GM23338 (cell line): Measurements from ENCODE around the gene GPR6. TPM values are rescaled to one million over a fixed set of nuclear protein-coding genes. Genes with fewer than 3 reads are reported as not detected.

ENCODE experiments used
- ATAC-seq: fragments of 200-7000 bp; cut with Tn5 transposase; 3 replicates; pipeline ENCODE4 v1.9.1; 2020
- DNase-seq: peaks from one replicate; pipeline ENCODE4 v3.0.0-alpha.2; 2015; ENCODE audit warnings: low spot score
- H2AFZ ChIP-seq: fragments of 200-600 bp; sonication (generic); 2 replicates; pipeline ENCODE4 v1.8.0; 2016; ENCODE audit warnings: antibody characterized with exemption, mild to moderate bottlenecking, moderate library complexity
- H3F3A ChIP-seq: fragments of 200-600 bp; sonication (generic); replicated peaks from 2 replicates; pipeline ENCODE4 v1.8.0; 2017; ENCODE audit warnings: antibody characterized with exemption, mixed run types, low read depth
- H3K27ac ChIP-seq: fragments of 200-600 bp; sonication (generic); 2 replicates; pipeline ENCODE4 v1.6.1; 2016; ENCODE audit warnings: low read depth
- H3K27me3 ChIP-seq: fragments of 200-600 bp; sonication (generic); 2 replicates; pipeline ENCODE4 v1.8.0; 2016; ENCODE audit warnings: mild to moderate bottlenecking, mixed run types, moderate library complexity; ENCODE audit not compliant: insufficient read depth
- H3K36me3 ChIP-seq: fragments of 200-600 bp; sonication (generic); 2 replicates; pipeline ENCODE4 v1.8.0; 2016; ENCODE audit warnings: mild to moderate bottlenecking; ENCODE audit not compliant: insufficient read depth
- H3K4me1 ChIP-seq: fragments of 200-600 bp; sonication (generic); 2 replicates; pipeline ENCODE4 v1.8.0; 2016; ENCODE audit warnings: mild to moderate bottlenecking, moderate library complexity; ENCODE audit not compliant: insufficient read depth
- H3K4me2 ChIP-seq: fragments of 200-600 bp; sonication (generic); 2 replicates; pipeline ENCODE4 v1.7.1; 2017; ENCODE audit warnings: mixed run types
- H3K4me3 ChIP-seq: fragments of 200-600 bp; sonication (generic); 2 replicates; pipeline ENCODE4 v1.6.1; 2016; ENCODE audit warnings: mixed run types
- H3K79me2 ChIP-seq: fragments of 200-600 bp; sonication (generic); replicated peaks from 2 replicates; pipeline ENCODE4 v1.8.0; 2017; ENCODE audit warnings: mild to moderate bottlenecking; ENCODE audit not compliant: insufficient read depth
- H3K9me2 ChIP-seq: fragments of 200-600 bp; sonication (generic); 2 replicates; pipeline ENCODE4 v1.8.0; 2017; ENCODE audit not compliant: insufficient read depth
- H4K20me1 ChIP-seq: fragments of 200-600 bp; sonication (generic); replicated peaks from 2 replicates; pipeline ENCODE4 v1.8.0; 2017; ENCODE audit warnings: mild to moderate bottlenecking; ENCODE audit not compliant: insufficient read depth
- H3K27ac Mint-ChIP-seq: 2 replicates; pipeline ENCODE4 v1.8.0; 2020; ENCODE audit warnings: inconsistent platforms, mild to moderate bottlenecking, moderate library complexity, mixed read lengths
- H3K27me3 Mint-ChIP-seq: 3 replicates; pipeline ENCODE4 v1.8.0; 2022; ENCODE audit warnings: low read depth, mild to moderate bottlenecking, moderate library complexity, mixed read lengths, inconsistent platforms; ENCODE audit not compliant: insufficient read depth, poor library complexity
- H3K36me3 Mint-ChIP-seq: 3 replicates; pipeline ENCODE4 v1.8.0; 2021; ENCODE audit warnings: low read depth, mild to moderate bottlenecking, inconsistent platforms, moderate library complexity, mixed read lengths
- H3K4me1 Mint-ChIP-seq: 3 replicates; pipeline ENCODE4 v1.8.0; 2020; ENCODE audit warnings: mild to moderate bottlenecking, inconsistent platforms, mixed read lengths
- H3K4me3 Mint-ChIP-seq: 3 replicates; pipeline ENCODE4 v1.8.0; 2021; ENCODE audit warnings: moderate library complexity, mild to moderate bottlenecking, inconsistent platforms, mixed read lengths
- H3K9me3 Mint-ChIP-seq: 3 replicates; pipeline ENCODE4 v1.8.0; 2020; ENCODE audit warnings: moderate library complexity, mild to moderate bottlenecking, inconsistent platforms, mixed read lengths
- CTCF ChIP-seq, 2 experiments: fragments of 200-600 bp in 1 of 2; sonication (generic) in 1 of 2; conservative IDR thresholded peaks; 2 replicates each; pipeline versions ENCODE4 v1.5.1 to v1.6.1; 2016 to 2017; ENCODE audit warnings: antibody characterized with exemption in 2 of 2, low read depth in 2 of 2, mild to moderate bottlenecking in 2 of 2, moderate library complexity in 1 of 2
- EZH2phosphoT487 ChIP-seq: fragments of 200-600 bp; sonication (generic); IDR thresholded peaks from one replicate; pipeline ENCODE4 v1.8.1; 2018; ENCODE audit warnings: antibody characterized with exemption; ENCODE audit not compliant: unreplicated experiment
- POLR2AphosphoS5 ChIP-seq: IDR thresholded peaks from 2 replicates; pipeline ENCODE4 v1.6.1; 2016; ENCODE audit warnings: antibody characterized with exemption, low read depth
- REST ChIP-seq: IDR thresholded peaks from one replicate; pipeline ENCODE4 v1.6.1; 2018; ENCODE audit warnings: antibody characterized with exemption; ENCODE audit not compliant: unreplicated experiment
- STAT1 ChIP-seq: IDR thresholded peaks from one replicate; pipeline ENCODE4 v1.6.1; 2016; ENCODE audit warnings: antibody characterized with exemption; ENCODE audit not compliant: unreplicated experiment
- ZNF114 ChIP-seq: fragments of 250-450 bp; sonication (Bioruptor Pico); IDR thresholded peaks from 2 replicates; pipeline ENCODE4 v1.5.0; 2020; ENCODE audit warnings: mild to moderate bottlenecking, moderate library complexity
- ZNF331 ChIP-seq: fragments of 250-450 bp; sonication (Bioruptor Pico); IDR thresholded peaks from 2 replicates; pipeline ENCODE4 v1.5.0; 2020; ENCODE audit warnings: low read depth, mild to moderate bottlenecking, moderate library complexity
- ZNF462 ChIP-seq: fragments of 250-450 bp; sonication (Bioruptor Pico); IDR thresholded peaks from 2 replicates; pipeline ENCODE4 v1.5.0; 2020; ENCODE audit warnings: mild to moderate bottlenecking, moderate library complexity
- polyA plus RNA-seq: library from polyadenylated mRNA; unstranded; fragments of >200 nt; fragmentation: Nextera tagmentation; extraction: Ambion mirVana; gene quantifications from 2 replicates; pipeline ENCODE4 v1.2.1, GENCODE V29; 2016
- total RNA-seq: library from RNA; depleted of rRNA; stranded (reverse); fragments of >200 nt; shearing (Covaris generic); gene quantifications from 2 replicates; pipeline ENCODE4 v1.2.3, GENCODE V29; 2014

The GPR6 gene
- total and polyA plus RNA-seq, 2 experiments from 2014 or later: 0.49 TPM; not detected in 1

- no peaks in the 10 kb centered on the region for H3K79me2 ChIP-seq
- no peaks in the 10 kb centered on the region for H3K4me1 ChIP-seq
- H3F3A ChIP-seq: no peaks in the 10 kb centered on the region
- TF ChIP-seq STAT1: no peak
- no peak for TF ChIP-seq ZNF331 (CRISPR knock-in tag)
- TF ChIP-seq POLR2AphosphoS5: no peak
- TF ChIP-seq EZH2phosphoT487: no peak
- no peak for TF ChIP-seq REST
- no peaks in the 10 kb centered on the region for H4K20me1 ChIP-seq
- peaks cover 4% of the 10 kb centered on the region; the same call in 1 of the 2 replicates for H3K9me2 ChIP-seq
- H3K9me3 Mint-ChIP-seq: peaks cover 5% of the 10 kb centered on the region; the same call in 2 of the 3 replicates
- no peaks in the 10 kb centered on the region for H3K36me3 Mint-ChIP-seq
- H3K4me1 Mint-ChIP-seq: peaks cover 3% of the 10 kb centered on the region; the same call in 1 of the 3 replicates
- no peaks in the 10 kb centered on the region for H3K27me3 ChIP-seq
- ATAC-seq (no peak), DNase-seq (no peak)
- H3K36me3 ChIP-seq: no peaks in the 10 kb centered on the region
- no peak overlapping the region for H2AFZ ChIP-seq
- H3K27ac Mint-ChIP-seq: no peak overlapping the region
- no peak overlapping the region for H3K4me3 Mint-ChIP-seq
- no peak overlapping the region for H3K4me3 ChIP-seq
- no peaks in the 10 kb centered on the region for H3K27me3 Mint-ChIP-seq
- H3K4me2 ChIP-seq: no peak overlapping the region
- no peak overlapping the region for H3K27ac ChIP-seq
Measured at GRCh38 chr6:110013386-110013785, 35.3 kb downstream of the GPR6 start.

- Histone ChIP-seq H4K20me1 (no peaks in the 10 kb centered on the region), H3K27ac (no peak overlapping the region), H3F3A (no peaks in the 10 kb centered on the region), H3K4me3 (no peak overlapping the region), H3K27me3 (no peaks in the 10 kb centered on the region), H2AFZ (no peak overlapping the region), H3K79me2 (no peaks in the 10 kb centered on the region), H3K4me1 (no peaks in the 10 kb centered on the region), H3K4me2 (no peak overlapping the region), H3K36me3 (no peaks in the 10 kb centered on the region), H3K9me2 (no peaks in the 10 kb centered on the region)
- TF ChIP-seq CTCF (conservative IDR thresholded peaks at IDR 0.05; ENCODE audit: low read depth in 2 of 2) (no peak), ZNF462 (no peak), EZH2phosphoT487 (no peak), ZNF114 (CRISPR knock-in tag) (no peak)
- ATAC-seq (no peak), DNase-seq (no peak)
- Mint-ChIP-seq H3K9me3 (peaks cover 5% of the 10 kb centered on the region; the same call in 2 of the 3 replicates), H3K4me1 (peaks cover 3% of the 10 kb centered on the region; the same call in 1 of the 3 replicates), H3K27me3 (no peaks in the 10 kb centered on the region), H3K27ac (no peak overlapping the region), H3K36me3 (no peaks in the 10 kb centered on the region), H3K4me3 (no peak overlapping the region)
Measured at GRCh38 chr6:110015206-110015605, 37.1 kb downstream of the GPR6 start.
